K562 (cell line): ENCODE data around the gene RNF43. TPM values are rescaled to one million over a fixed set of nuclear protein-coding genes. Genes with fewer than 3 reads are reported as not detected.

ENCODE experiments used
- ATAC-seq: fragments of 200-7000 bp; cut with Tn5 transposase; 3 replicates; pipeline ENCODE4 v1.9.1; 2020; ENCODE audit warnings: moderate library complexity
- BruUV-seq: library from RNA; stranded (reverse); fragments of 400-500 nt; replicated peaks from 2 replicates; lab custom pipeline; 2021; lab: Mats Ljungman, UMichigan
- CTCF ChIA-PET: fragments of 300-600 bp; formaldehyde crosslinking; extraction: SDS; loops from one replicate; lab custom pipeline; 2021; ENCODE audit warnings: low intra/inter-chr PET ratio; lab: Yijun Ruan, JAX
- POLR2A ChIA-PET: fragments of 300-600, 350-650 bp; sonication (Branson Sonifier 250); formaldehyde crosslinking; extraction: SDS; loops from one replicate; lab custom pipeline; 2021; ENCODE audit warnings: antibody characterized with exemption, inconsistent platforms; lab: Yijun Ruan, JAX
- DNase-seq, 4 experiments: peaks; one replicate each; pipeline versions ENCODE4 v3.0.0 to v3.0.0-alpha.2; 2011 to 2018; ENCODE audit warnings: low spot score in 3 of 4, mixed read lengths in 3 of 4; ENCODE audit errors: extremely low read depth in 1 of 4
- FAIRE-seq: peaks from 2 replicates; lab custom pipeline; 2011; peaks lifted over from hg19 to GRCh38; lab: Jason Lieb, UNC
- H2AFZ ChIP-seq: 2 replicates; pipeline ENCODE4 v1.6.0; 2011; ENCODE audit warnings: low read depth, low read length, control low read depth, inconsistent platforms
- H3K27ac ChIP-seq: fragments of 200-600 bp; 3 replicates; pipeline ENCODE4 v1.8.0; 2011; ENCODE audit warnings: low read depth, mild to moderate bottlenecking, control low read depth, inconsistent platforms, low read length, moderate library complexity, mixed read lengths; ENCODE audit errors: extremely low read depth
- H3K27me3 ChIP-seq, 2 experiments: fragments of 300-600 bp in 1 of 2; 2 replicates in 1 of 2; 3 replicates in 1 of 2; pipeline versions ENCODE4 v1.6.0 to v1.8.0; 2011; ENCODE audit warnings: inconsistent platforms in 2 of 2, low read length in 2 of 2, mild to moderate bottlenecking in 1 of 2, mixed read lengths in 1 of 2, moderate library complexity in 1 of 2; ENCODE audit not compliant: control insufficient read depth in 2 of 2, insufficient read depth in 2 of 2
- H3K36me3 ChIP-seq: fragments of 300-600 bp; 3 replicates; pipeline ENCODE4 v1.8.0; 2011; ENCODE audit warnings: mild to moderate bottlenecking, low read length, inconsistent platforms; ENCODE audit not compliant: control insufficient read depth, insufficient read depth
- H3K4me1 ChIP-seq, 2 experiments: fragments of 200-600 bp in 1 of 2; replicated peaks in 1 of 2; 2 replicates in 1 of 2; 3 replicates in 1 of 2; pipeline versions ENCODE4 v1.5.1 to v1.8.0; 2011; ENCODE audit warnings: inconsistent platforms in 2 of 2, low read length in 2 of 2, mild to moderate bottlenecking in 1 of 2, mixed read lengths in 1 of 2, moderate library complexity in 1 of 2; ENCODE audit not compliant: control insufficient read depth in 2 of 2, insufficient read depth in 2 of 2
- H3K4me2 ChIP-seq: 2 replicates; pipeline ENCODE4 v1.6.1; 2011; ENCODE audit warnings: low read length, control low read depth, inconsistent platforms, mixed read lengths; ENCODE audit not compliant: insufficient read depth
- H3K4me3 ChIP-seq: fragments of 200-600 bp; sonication (generic), shearing (Covaris generic); 2 replicates; pipeline ENCODE4 v1.5.1; 2016; ENCODE audit warnings: control low read depth, inconsistent platforms
- H3K79me2 ChIP-seq: fragments of 200-600 bp; 3 replicates; pipeline ENCODE4 v1.8.0; 2011; ENCODE audit warnings: low read length, inconsistent platforms; ENCODE audit not compliant: control insufficient read depth, insufficient read depth
- H3K9ac ChIP-seq, 2 experiments: 2 replicates each; pipeline versions ENCODE4 v1.6.0 to v1.6.1; 2011; ENCODE audit warnings: low read depth in 2 of 2, low read length in 2 of 2, control low read depth in 1 of 2, inconsistent platforms in 1 of 2, mild to moderate bottlenecking in 1 of 2, mixed read lengths in 1 of 2; ENCODE audit not compliant: insufficient read depth in 1 of 2
- H3K9me1 ChIP-seq: one replicate; pipeline ENCODE4 v1.6.0; 2011; ENCODE audit warnings: inconsistent platforms, mild to moderate bottlenecking, low read length, moderate library complexity; ENCODE audit not compliant: control insufficient read depth, insufficient read depth
- H3K9me3 ChIP-seq: replicated peaks from 2 replicates; pipeline ENCODE4 v1.5.1; 2011; ENCODE audit warnings: low read depth, low read length, inconsistent platforms; ENCODE audit not compliant: control insufficient read depth, insufficient read depth
- H4K20me1 ChIP-seq: replicated peaks from 2 replicates; pipeline ENCODE4 v1.6.1; 2011; ENCODE audit warnings: low read length, inconsistent platforms, mixed read lengths; ENCODE audit not compliant: control insufficient read depth, insufficient read depth
- CTCF ChIP-seq, 3 experiments: IDR thresholded peaks in 2 of 3; conservative IDR thresholded peaks in 1 of 3; 2 replicates each; pipeline ENCODE4 v1.5.1; 2011 to 2012; ENCODE audit warnings: low read length in 3 of 3, mild to moderate bottlenecking in 3 of 3, control low read depth in 2 of 3, improper control_type of control experiment in 1 of 3, inconsistent platforms in 1 of 3, low read depth in 1 of 3, mixed read lengths in 1 of 3, moderate library complexity in 1 of 3; ENCODE audit not compliant: insufficient read depth in 2 of 3
- ERF ChIP-seq: fragments of 450-650 bp; formaldehyde crosslinking; IDR thresholded peaks from 2 replicates; pipeline ENCODE4 v1.4.0; 2020; ENCODE audit warnings: mild to moderate bottlenecking, mixed read lengths
- MIER1 ChIP-seq: fragments of 450-650 bp; IDR thresholded peaks from 2 replicates; pipeline ENCODE4 v1.6.1; 2016; ENCODE audit warnings: antibody characterized with exemption, mild to moderate bottlenecking, low read depth
- POLR2AphosphoS5 ChIP-seq: IDR thresholded peaks from 2 replicates; pipeline ENCODE4 v1.6.1; 2011; ENCODE audit warnings: mild to moderate bottlenecking, low read depth, low read length, moderate library complexity; ENCODE audit not compliant: control insufficient read depth, insufficient read depth
- PYGO2 ChIP-seq: fragments of 450-650 bp; IDR thresholded peaks from 2 replicates; pipeline ENCODE4 v1.6.1; 2016; ENCODE audit warnings: mild to moderate bottlenecking, missing genetic modification characterization, moderate library complexity, missing compliant biosample characterization
- RAD21 ChIP-seq, 2 experiments: fragments of 250-450 bp in 1 of 2; fragments of 450-650 bp in 1 of 2; sonication (Bioruptor Pico) in 1 of 2; formaldehyde crosslinking in 1 of 2; IDR thresholded peaks in 1 of 2; conservative IDR thresholded peaks in 1 of 2; 2 replicates each; pipeline versions ENCODE4 v1.4.0 to v1.8.0; 2020 to 2022; ENCODE audit warnings: mild to moderate bottlenecking in 2 of 2, moderate library complexity in 1 of 2
- SPI1 ChIP-seq: IDR thresholded peaks from 2 replicates; pipeline ENCODE4 v1.6.1; 2011; ENCODE audit warnings: low read depth, low read length, control low read depth, borderline replicate concordance
- ZNF511 ChIP-seq: sonication (generic); formaldehyde crosslinking; IDR thresholded peaks from 2 replicates; pipeline ENCODE4 v1.8.0; 2022; ENCODE audit warnings: mild to moderate bottlenecking, missing genetic modification reagents
- WGBS: fragments of 100-300 bp; shearing (Covaris generic); methylation state at CpG from one replicate; pipeline ENCODE4 v1.1.6; 2016; ENCODE audit warnings: low coverage, mixed read lengths; ENCODE audit not compliant: insufficient coverage; ENCODE audit errors: missing lambda C conversion rate; 5-methylcytosine and 5-hydroxymethylcytosine counted together
- in situ Hi-C: fragments of 300-500 bp; cut with MboI; formaldehyde crosslinking; loops from 4 replicates; pipeline ENCODE4 v1.15.0; 2018; ENCODE audit warnings: inconsistent platforms, mixed read lengths
- intact Hi-C: fragments of 100-400 bp; cut with micrococcal nuclease; formaldehyde crosslinking; loops from 2 replicates; pipeline ENCODE4 v1.14.2; 2022
- polyA plus RNA-seq, 8 experiments: library from polyadenylated mRNA; depleted of rRNA in 4 of 8; stranded (reverse) in 5 of 8; unstranded in 3 of 8; fragments of >200 nt; fragmentation: Nextera tagmentation in 2 of 8; fragmentation: Illumina TruSeq in 1 of 8; extraction: Ambion mirVana in 2 of 8; extraction: Trizol in 1 of 8; gene quantifications; 2 replicates each; pipeline versions ENCODE4 v1.2.1 to v1.2.3, GENCODE V29; 2011 to 2014; ENCODE audit warnings: inconsistent platforms in 1 of 8, missing spikeins in 1 of 8
- total RNA-seq, 7 experiments: library from RNA; depleted of rRNA in 6 of 7; stranded (reverse); fragments of >200 nt in 6 of 7; fragmentation: Illumina TruSeq in 2 of 7; extraction: Trizol in 2 of 7; gene quantifications; 2 replicates each; pipeline versions ENCODE4 v1.2.1 to v1.2.3, GENCODE V29; 2011 to 2021; ENCODE audit warnings: low replicate concordance in 1 of 7

Gene RNF43
- total and polyA plus RNA-seq, 9 of the 15 experiments (the other 6 are each of a cell fraction or from before 2014, with no cell fraction given), result 0.29 to 2.7 (median 1.4) TPM

GRCh38 chr17:58375811-58376210 lies 41.5 kb downstream of the RNF43 start:
- Histone ChIP-seq H3K27ac (no peak overlapping the region), H3K9me3 (no peaks in the 10 kb centered on the region), H3K36me3 (no peaks in the 10 kb centered on the region), H3K9ac (peak overlapping the region in 1 of 2 experiments; percentile 45; a peak in 1 of 4 replicates), H3K79me2 (no peaks in the 10 kb centered on the region), H2AFZ (no peak overlapping the region), H3K4me2 (no peak overlapping the region), H3K27me3 (no peaks in the 10 kb centered on the region), H3K9me1 (no peaks in the 10 kb centered on the region), H3K4me1 (peaks cover 0 to 26% of the 10 kb centered on the region in 2 experiments; a peak in 4 of 5 replicates), H3K4me3 (no peak overlapping the region), H4K20me1 (no peaks in the 10 kb centered on the region)
- intact Hi-C loops, result no loop called here
- BruUV-seq, result no TSS peak
- peak; percentile 16; the same call in 1 of the 3 replicates for ATAC-seq
- TF ChIP-seq SPI1 (peak; percentile 35; the same call in 1 of the 2 replicates), PYGO2 (tag) (no peak), MIER1 (no peak), ERF (CRISPR knock-in tag) (no peak), ZNF511 (CRISPR knock-in tag) (no peak)
- in situ Hi-C loops, result no loop called here
- 22% methylated on average over 2 of the region's 2 CpGs for WGBS
- POLR2A ChIA-PET, result interaction anchor here (1.0 to 1.9 kb wide), 2 partner anchors 12 to 44 kb away, joined by 3 to 5 read pairs; no protein-coding TSS in a partner anchor
- FAIRE-seq, result no peak
- DNase-seq, result no peak
- CTCF ChIA-PET, result no interaction called here

- H3K4me2 ChIP-seq, result no peak overlapping the region
- no peaks in the 10 kb centered on the region for H3K36me3 ChIP-seq
- BruUV-seq, result no TSS peak
- DNase-seq (no peak), ATAC-seq (no peak), FAIRE-seq (peak; percentile 65)
- 67% methylated on average over 5 of the region's 5 CpGs for WGBS
- H3K4me3 ChIP-seq, result no peak overlapping the region
- H3K9me1 ChIP-seq, result no peaks in the 10 kb centered on the region
- H3K9me3 ChIP-seq, result no peaks in the 10 kb centered on the region
- no peak overlapping the region for H2AFZ ChIP-seq
- ChIA-PET POLR2A (interaction anchor here (1.0 kb wide), 1 partner anchor 14 kb away, joined by 3 read pairs; no protein-coding TSS in a partner anchor), CTCF (no interaction called here)
- peaks cover 0 to 25% of the 10 kb centered on the region in 2 experiments; a peak in 4 of 5 replicates for H3K4me1 ChIP-seq
- H3K9ac ChIP-seq, result no peak overlapping the region
- intact Hi-C loops (no loop called here), in situ Hi-C loops (no loop called here)
- no peaks in the 10 kb centered on the region for H3K79me2 ChIP-seq
- TF ChIP-seq POLR2AphosphoS5 (no peak), CTCF (IDR thresholded peaks at IDR 0.05 in 2 of 3, conservative IDR thresholded peaks at IDR 0.05 in 1 of 3; ENCODE audit: insufficient read depth in 2 of 3, low read depth in 1 of 3, low read length in 3 of 3) (peak in 1 of 3 experiments; percentile 26; a peak in 1 of 6 replicates), RAD21 (CRISPR knock-in tag; conservative IDR thresholded peaks at IDR 0.05 in 1 of 2, IDR thresholded peaks at IDR 0.05 in 1 of 2) (peak in 1 of 2 experiments; percentile 27; a peak in 1 of 4 replicates)
- no peak overlapping the region for H3K27ac ChIP-seq
- H4K20me1 ChIP-seq, result no peaks in the 10 kb centered on the region
- H3K27me3 ChIP-seq, result no peaks in the 10 kb centered on the region
Measured at GRCh38 chr17:58375256-58375655, 42.1 kb downstream of the RNF43 start.
